ENCODE data around the gene FEV.

Gene FEV

GRCh38 chr2:218961651-218962570, 23.1 kb downstream of the FEV start:
- no peak for TF ChIP-seq POLR2A (IDR thresholded peaks at IDR 0.05; ENCODE audit: low read length)
- TF ChIP-seq GATA1 (IDR thresholded peaks at IDR 0.05; ENCODE audit: low read depth, low read length), result no peak
- no peak for DNase-seq

GRCh38 chr2:218961229-218961628, 23.8 kb downstream of the FEV start:
- DNase-seq, result no peak
- TF ChIP-seq GATA1 (IDR thresholded peaks at IDR 0.05; ENCODE audit: low read depth, low read length), result no peak
- TF ChIP-seq POLR2A (IDR thresholded peaks at IDR 0.05; ENCODE audit: low read length), result no peak

- DNase-seq, result no peak
- TF ChIP-seq GATA1 (IDR thresholded peaks at IDR 0.05; ENCODE audit: low read depth, low read length) (no peak), POLR2A (IDR thresholded peaks at IDR 0.05; ENCODE audit: low read length) (no peak)
These were observed 24.4 kb downstream of the FEV start for GRCh38 chr2:218960309-218961165.

- TF ChIP-seq GATA1 (IDR thresholded peaks at IDR 0.05; ENCODE audit: low read depth, low read length) (no peak), POLR2A (IDR thresholded peaks at IDR 0.05; ENCODE audit: low read length) (no peak)
- DNase-seq, result no peak
These were observed 25.1 kb downstream of the FEV start for GRCh38 chr2:218959761-218960308.

- peak; percentile 79 to 85 for DNase-seq
- TF ChIP-seq GATA1 (IDR thresholded peaks at IDR 0.05; ENCODE audit: low read depth, low read length), result no peak
These were observed 25.7 kb downstream of the FEV start, which contains the start of gene CDK5R2 for GRCh38 chr2:218959141-218959731. Gene CDK5R2, plus strand, starts transcription at chr2:218959666. Its CDS starts 155 bp downstream, at chr2:218959821.

- no peak for DNase-seq
- TF ChIP-seq POLR2A (IDR thresholded peaks at IDR 0.05; ENCODE audit: low read length), result no peak
- TF ChIP-seq GATA1 (IDR thresholded peaks at IDR 0.05; ENCODE audit: low read depth, low read length), result no peak
These were observed 26.7 kb downstream of the FEV start for GRCh38 chr2:218958276-218958675.

GRCh38 chr2:218957671-218958070, 27.3 kb downstream of the FEV start:
- TF ChIP-seq POLR2A (IDR thresholded peaks at IDR 0.05; ENCODE audit: low read length), result no peak
- TF ChIP-seq GATA1 (IDR thresholded peaks at IDR 0.05; ENCODE audit: low read depth, low read length), result no peak
- no peak for DNase-seq

- DNase-seq, result no peak
- TF ChIP-seq POLR2A (IDR thresholded peaks at IDR 0.05; ENCODE audit: low read length) (no peak), GATA1 (IDR thresholded peaks at IDR 0.05; ENCODE audit: low read depth, low read length) (no peak)
These were observed 28.9 kb downstream of the FEV start for GRCh38 chr2:218956039-218956438.

- TF ChIP-seq GATA1 (IDR thresholded peaks at IDR 0.05; ENCODE audit: low read depth, low read length) (no peak), POLR2A (IDR thresholded peaks at IDR 0.05; ENCODE audit: low read length) (no peak)
- no peak for DNase-seq
These were observed 30.3 kb downstream of the FEV start for GRCh38 chr2:218954541-218955300.

- TF ChIP-seq POLR2A (IDR thresholded peaks at IDR 0.05; ENCODE audit: low read length), result no peak
- no peak for TF ChIP-seq GATA1 (IDR thresholded peaks at IDR 0.05; ENCODE audit: low read depth, low read length)
These were observed 31.5 kb downstream of the FEV start for GRCh38 chr2:218953366-218953954.

GRCh38 chr2:218952160-218952559, 32.8 kb downstream of the FEV start:
- TF ChIP-seq POLR2A (IDR thresholded peaks at IDR 0.05; ENCODE audit: low read length) (no peak), GATA1 (IDR thresholded peaks at IDR 0.05; ENCODE audit: low read depth, low read length) (no peak)

More at GRCh38 chr2:218953366-218953954, 31.5 kb downstream of the FEV start:
- DNase-seq, result no peak

GRCh38 chr2:218946621-218947020, 38.4 kb downstream of the FEV start:
- TF ChIP-seq POLR2A (IDR thresholded peaks at IDR 0.05; ENCODE audit: low read length) (no peak), GATA1 (IDR thresholded peaks at IDR 0.05; ENCODE audit: low read depth, low read length) (no peak)
- DNase-seq, result no peak

More at GRCh38 chr2:218952160-218952559, 32.8 kb downstream of the FEV start:
- no peak for DNase-seq

Measured in erythroblast (primary cell).